NCI-H524 (cell line): ENCODE results near the gene SPAST.
"Not testable (repeated sequence)": the region's sequence is repeated elsewhere in the genome, so short reads cannot be mapped to it uniquely, and the experiment has no call there.

Experiments used
- DNase-seq, 2 experiments: peaks; one replicate each; lab custom pipeline; 2025; lab: John Stamatoyannopoulos, UW

Gene SPAST

DNA sequence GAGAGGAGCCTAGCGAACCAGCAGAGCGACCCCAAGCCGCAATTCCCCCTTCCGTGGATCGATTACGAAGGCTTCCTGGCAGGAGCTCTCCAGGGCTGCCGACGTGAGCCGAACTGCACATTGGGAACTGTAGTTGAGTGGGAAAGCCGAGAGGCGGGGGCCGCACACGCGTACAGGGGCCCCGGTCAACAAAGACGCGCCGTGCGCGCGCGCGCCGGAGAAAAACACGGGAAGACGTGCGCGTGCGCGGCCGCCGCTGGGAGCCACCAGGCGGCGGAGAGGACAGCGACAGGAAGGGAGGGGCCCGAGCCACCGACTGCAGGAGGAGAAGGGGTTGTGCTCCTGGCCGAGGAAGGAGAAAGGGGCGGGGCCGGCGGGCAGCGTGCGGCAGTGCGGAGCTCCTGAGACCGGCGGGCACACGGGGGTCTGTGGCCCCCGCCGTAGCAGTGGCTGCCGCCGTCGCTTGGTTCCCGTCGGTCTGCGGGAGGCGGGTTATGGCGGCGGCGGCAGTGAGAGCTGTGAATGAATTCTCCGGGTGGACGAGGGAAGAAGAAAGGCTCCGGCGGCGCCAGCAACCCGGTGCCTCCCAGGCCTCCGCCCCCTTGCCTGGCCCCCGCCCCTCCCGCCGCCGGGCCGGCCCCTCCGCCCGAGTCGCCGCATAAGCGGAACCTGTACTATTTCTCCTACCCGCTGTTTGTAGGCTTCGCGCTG lies at the start of gene SPAST:
SPAST (plus strand) TSS at position 247 of the 711 bp plus-strand sequence; CDS start at position 523, 276 bp downstream.
- DNase-seq, result peak; percentile 98 to 99

DNA sequence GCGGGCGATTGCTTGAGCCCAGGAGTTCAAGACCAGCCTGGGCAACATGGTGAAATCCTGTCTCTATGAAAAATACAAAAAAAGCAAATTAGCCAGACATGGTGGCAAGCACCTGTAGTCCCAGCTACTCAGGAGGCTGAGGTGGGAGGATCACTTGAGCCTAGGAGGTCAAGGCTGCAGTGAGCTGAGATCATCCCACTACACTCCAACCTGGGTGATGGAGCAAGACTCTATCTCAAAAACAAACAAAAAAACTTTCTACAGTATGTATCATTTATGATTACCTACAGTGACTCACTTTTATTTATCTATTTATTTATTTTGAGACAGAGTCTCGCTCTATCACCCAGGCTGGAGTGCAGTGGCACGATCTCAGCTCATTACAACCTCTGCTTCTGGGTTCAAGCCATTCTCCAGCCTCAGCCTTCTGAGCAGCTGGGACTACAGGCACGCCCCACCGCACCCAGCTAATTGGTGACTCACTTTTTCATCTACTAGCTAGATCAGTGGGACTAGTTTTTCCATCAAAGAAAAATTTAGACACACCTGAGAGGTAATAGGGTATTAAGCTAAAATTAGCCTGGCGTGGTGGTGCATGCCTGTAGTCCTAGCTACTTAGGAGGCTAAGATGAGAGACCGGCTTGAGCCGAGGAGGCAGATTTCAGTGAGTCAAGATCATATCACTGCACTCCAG lies 44.4 kb upstream of the SPAST start:
- not testable (repeated sequence) for DNase-seq

DNA sequence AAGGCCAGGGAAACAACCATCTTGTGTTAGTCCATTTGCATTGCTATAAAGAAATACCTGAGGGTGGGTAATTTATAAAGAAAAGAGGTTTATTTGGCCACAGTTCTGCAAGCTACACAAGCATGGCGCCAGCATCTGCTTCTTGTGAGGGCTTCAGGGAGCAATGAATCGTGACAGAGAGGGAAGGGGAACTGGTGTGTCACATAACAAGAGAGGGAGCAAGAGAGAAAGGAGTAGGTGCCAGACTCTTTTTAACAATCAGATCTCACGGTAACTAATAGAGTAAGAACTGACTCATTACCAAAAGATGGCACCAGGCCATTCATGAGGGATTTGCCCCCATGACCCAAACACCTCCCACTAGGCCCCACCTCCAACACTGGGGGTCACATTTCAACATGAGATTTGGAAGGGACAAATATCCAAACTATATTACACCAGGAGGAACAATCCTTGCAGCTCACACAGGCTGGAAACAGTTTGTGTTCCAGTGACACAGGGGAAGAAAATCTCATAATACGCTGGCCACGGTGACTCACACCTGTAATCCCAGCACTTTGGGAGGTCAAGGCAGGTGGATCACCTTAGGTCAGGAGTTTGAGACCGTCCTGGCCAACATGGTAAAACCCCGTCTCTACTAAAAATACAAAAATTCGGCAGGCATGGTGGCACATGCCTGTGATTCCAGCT lies 29.0 kb upstream of the SPAST start:
- not testable (repeated sequence) for DNase-seq

DNA sequence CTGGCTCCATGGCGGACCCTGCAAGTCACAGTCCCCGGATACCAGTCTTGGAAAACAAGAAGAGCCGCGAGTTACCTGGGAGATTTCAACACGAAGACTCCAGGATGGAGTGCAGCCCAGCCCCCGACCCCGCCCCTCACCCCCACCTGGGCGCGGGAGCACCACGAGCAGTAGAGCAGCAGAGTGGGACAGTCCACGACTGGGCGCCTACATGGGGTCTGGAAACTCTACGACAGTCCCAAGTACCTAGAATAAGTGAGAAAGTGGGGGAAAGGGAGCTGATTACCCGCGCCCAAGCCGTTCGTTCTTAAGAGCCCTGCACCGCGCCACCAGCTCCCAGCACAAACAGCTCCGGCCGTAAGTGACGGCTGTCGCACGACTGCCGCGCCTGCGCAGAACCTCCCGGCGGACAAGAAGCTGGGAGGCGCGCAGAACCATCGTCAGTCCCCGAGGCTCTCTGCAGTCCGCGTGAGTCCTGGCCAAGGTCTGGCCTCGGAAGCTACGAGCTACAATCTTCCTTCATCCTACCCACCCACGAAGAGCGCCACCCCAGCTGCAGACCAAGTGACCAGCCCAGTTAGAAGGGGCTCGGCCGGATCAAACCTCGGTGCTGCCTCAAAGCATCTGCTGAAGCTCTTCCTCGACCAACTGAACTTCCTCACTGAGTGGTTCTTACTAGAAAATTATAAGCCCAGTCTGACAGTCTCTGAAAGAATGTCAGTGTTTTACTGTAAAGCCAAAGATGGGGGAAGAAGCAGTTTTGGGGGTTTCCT lies 23.7 kb upstream of the SPAST start, which contains the start of gene DPY30:
DPY30 (minus strand) TSS at position 359 of the 773 bp plus-strand sequence; CDS start at position 10, 349 bp downstream.
- DNase-seq, result peak; percentile 62 to 93

GRCh38 chr2:32043561-32043960 lies 19.8 kb upstream of the SPAST start:
- no peak for DNase-seq

DNA sequence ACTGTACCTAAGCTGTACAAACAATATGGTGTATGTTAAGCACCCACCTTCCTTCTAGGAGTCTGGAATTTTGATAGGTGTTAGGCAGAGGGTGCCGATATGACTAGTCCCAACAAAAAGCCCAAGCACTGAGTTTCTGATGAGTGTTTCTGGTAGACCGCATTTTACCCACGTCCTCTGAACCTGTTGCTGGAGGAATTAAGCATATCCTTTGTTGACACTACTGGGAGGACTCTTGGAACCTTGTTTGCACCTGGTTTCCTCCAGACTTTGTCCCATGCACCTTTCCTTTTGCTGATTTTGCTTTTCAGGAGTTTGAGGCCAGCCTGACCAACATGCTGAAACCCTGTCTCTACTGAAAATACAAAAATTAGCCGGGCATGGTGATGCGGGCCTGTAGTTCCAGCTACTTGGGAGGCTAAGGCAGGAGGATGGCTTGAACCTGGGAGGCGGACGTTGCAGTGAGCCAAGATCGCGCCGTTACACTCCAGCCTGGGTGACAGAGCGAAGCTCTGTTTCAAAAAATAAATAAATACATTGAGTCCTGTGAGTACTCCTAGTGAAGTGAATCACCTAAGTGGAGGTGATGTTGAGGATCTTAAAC lies 11.4 kb upstream of the SPAST start:
- no peak for DNase-seq

- DNase-seq, result not testable (repeated sequence)
Observed at GRCh38 chr2:32054583-32054982, 8.8 kb upstream of the SPAST start.

DNA sequence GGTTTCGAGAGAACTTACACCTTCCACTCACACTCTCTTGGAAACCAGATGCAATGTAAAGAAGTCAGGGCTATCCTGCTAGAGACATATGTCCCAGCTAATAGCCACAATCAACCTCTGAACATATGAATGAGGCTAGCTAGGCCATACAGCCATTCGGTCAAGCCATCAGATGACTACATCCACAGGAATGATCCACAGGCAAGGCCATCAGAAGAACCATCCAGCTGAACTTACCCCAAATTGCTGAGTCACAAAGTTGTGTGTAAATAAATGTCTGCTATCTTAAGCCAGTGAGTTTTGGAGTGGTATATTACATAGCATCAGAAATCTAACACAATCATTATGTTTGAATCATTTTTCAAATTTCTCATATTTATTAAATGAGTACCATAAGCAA lies 5.2 kb upstream of the SPAST start:
- no peak for DNase-seq

GRCh38 chr2:32060266-32060665 lies 3.1 kb upstream of the SPAST start:
- DNase-seq, result no peak

DNA sequence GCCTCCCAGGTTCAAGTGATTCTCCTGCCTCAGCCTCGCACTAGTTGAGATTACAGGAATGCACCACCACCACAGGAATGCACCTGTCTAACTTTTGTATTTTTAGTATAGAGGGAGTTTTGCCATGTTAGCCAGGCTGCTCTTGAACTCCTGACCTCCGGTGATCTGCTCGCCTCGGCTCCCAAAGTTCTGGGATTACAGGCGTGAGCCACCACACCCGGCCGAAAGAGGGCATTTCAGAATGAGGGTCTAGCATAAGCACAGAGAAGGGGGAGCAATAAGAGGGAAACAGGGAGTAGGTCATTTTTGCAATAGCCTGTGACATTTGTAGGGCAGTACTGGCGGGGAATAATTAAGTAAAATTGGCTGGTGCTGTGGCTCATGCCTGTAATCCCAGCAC lies 1.9 kb upstream of the SPAST start:
- DNase-seq, result no peak

GRCh38 chr2:32061973-32062861 lies 1.1 kb upstream of the SPAST start:
- peak in 1 of 2 experiments; percentile 40 for DNase-seq

- DNase-seq, result peak in 1 of 2 experiments; percentile 43
Observed at GRCh38 chr2:32064021-32064601, 755 bp downstream of the SPAST start.

- no peak for DNase-seq
Observed at GRCh38 chr2:32064713-32065112, 1.4 kb downstream of the SPAST start.

GRCh38 chr2:32067549-32067948 lies 4.2 kb downstream of the SPAST start:
- no peak for DNase-seq

- DNase-seq, result no peak
Observed at GRCh38 chr2:32074134-32074506, 10.8 kb downstream of the SPAST start.

GRCh38 chr2:32095671-32096070 lies 32.3 kb downstream of the SPAST start:
- DNase-seq, result no peak

- DNase-seq, result no peak
Observed at GRCh38 chr2:32108111-32108510, 44.8 kb downstream of the SPAST start.

DNA sequence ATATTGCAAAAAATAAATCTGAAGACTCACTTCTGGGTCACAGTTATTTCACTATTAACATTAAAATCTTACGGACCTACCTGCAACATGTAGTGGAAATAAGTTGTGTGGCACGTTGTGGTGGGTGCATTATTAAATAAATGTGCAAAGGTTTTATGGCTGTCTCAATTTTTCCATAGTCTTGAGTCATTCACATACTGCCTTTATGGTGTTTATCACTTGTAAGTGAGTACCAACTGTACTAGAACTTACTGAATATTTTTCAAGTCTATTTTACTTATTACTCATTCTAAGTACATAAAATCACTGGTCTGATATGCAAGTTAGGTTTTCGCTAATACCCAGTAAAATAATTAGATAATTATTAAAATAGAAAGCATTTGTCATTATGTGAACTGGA lies 54.7 kb downstream of the SPAST start:
- DNase-seq, result no peak

DNA sequence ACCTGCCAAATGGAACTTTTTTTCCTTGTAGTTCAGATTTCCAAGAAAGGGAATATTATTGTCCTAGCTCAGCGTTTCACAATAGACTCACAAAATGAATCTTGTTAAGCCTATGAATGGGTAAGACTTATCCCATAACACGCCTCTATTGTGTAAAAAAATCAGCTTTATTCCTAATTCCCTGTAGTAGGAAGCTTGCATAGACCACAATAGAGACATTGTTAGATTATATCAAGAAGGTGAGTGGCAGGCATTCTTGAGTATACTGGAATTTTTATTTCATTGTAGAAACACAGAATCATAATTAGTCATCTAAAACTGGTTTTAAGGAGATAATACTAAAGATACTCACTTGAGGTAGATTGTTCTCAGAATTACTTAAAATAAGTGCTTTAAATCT lies 55.8 kb downstream of the SPAST start:
- DNase-seq, result no peak

DNA sequence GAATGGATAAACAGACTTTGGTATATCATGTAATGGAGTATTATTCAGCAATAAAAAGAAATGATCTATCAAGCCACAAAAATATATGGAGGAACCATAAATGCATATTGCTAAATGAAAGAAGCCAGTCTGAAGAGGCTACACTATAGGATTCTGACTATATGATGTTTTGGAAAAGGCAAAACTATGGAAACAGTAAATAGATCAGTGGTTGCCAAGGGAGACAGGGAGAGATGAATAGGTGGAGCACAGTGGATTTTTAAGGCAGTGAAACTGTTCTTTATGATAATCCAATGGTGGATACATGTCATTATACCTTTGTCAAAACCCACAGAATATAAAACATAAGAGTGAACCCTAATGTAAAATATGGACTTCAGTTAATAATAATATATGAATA lies 61.3 kb downstream of the SPAST start:
- DNase-seq, result no peak
